ENCODE results near the gene RNU1-3. TPM values are rescaled to one million over a fixed set of nuclear protein-coding genes. Genes with fewer than 3 reads are reported as not detected.
A peak's percentile ranks its signal among the peaks of the same experiment; 100 is the strongest.
"Not testable (repeated sequence)": the region's sequence is repeated elsewhere in the genome, so short reads cannot be mapped to it uniquely, and the experiment has no call there.

Gene RNU1-3
- total and polyA plus RNA-seq, 2 donors from 2014 or later, result 26.8 to 8,605 TPM

DNA sequence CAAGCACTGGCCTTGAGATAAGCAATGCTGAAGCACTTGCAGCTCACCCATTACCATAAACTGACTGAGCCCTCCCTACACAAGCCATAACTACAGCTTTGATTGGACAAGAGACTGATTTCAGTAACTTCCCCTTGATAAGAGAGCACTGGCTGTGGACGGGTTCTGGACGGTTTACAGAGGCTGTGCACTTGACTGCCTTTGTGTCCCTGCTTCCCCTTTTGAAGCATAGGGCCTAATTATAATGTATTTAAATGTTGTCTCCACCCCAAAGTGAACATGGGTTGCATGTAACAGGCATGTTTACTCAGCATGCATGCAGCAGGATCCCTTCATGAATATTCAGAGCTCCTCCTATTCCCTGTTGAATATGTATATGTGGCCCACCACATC lies 8.4 kb upstream of the RNU1-3 start:
- H3K27me3 ChIP-seq (ENCODE audit: control insufficient read depth, insufficient read depth, low read length); H3K27ac ChIP-seq (ENCODE audit: low read depth in 2 of 2, low read length in 2 of 2); H3K9me3 ChIP-seq (ENCODE audit: control insufficient read depth in 2 of 3, insufficient read depth in 1 of 3, low read length in 3 of 3); H3K36me3 ChIP-seq (ENCODE audit: control insufficient read depth in 2 of 3, insufficient read depth in 3 of 3, low read length in 3 of 3); FAIRE-seq; intact Hi-C loops (cut with DNase I); H3K4me3 ChIP-seq (ENCODE audit: low read length in 3 of 3); DNase-seq; H3K4me1 ChIP-seq (ENCODE audit: control insufficient read depth in 2 of 3, insufficient read depth in 2 of 3, low read depth in 1 of 3, low read length in 3 of 3); H3K9ac ChIP-seq (ENCODE audit: low read length in 3 of 3): not testable (repeated sequence)

DNA sequence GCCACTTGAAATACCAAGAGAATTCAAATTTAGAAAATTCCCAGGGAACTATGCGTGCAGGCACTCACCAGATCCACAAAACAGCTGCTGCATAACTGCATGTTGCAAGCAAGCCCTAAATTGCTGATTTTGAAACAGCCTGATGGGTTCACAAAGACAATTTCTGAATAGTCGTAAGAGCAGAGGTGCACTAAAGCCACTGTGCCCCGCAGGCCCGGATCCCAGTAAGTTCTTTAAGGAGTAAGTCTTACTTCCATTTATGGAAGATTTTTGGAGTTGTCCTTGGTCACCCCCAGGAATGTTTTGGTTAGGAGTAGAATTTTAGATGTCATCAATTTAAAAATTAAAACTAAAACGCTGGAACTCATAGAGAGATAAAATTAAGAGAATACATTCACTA lies 7.2 kb upstream of the RNU1-3 start:
- FAIRE-seq; H3K9ac ChIP-seq (ENCODE audit: low read length in 3 of 3); H3K4me3 ChIP-seq (ENCODE audit: low read length in 3 of 3); H3K27ac ChIP-seq (ENCODE audit: low read depth in 2 of 2, low read length in 2 of 2); H3K36me3 ChIP-seq (ENCODE audit: control insufficient read depth in 2 of 3, insufficient read depth in 3 of 3, low read length in 3 of 3); H3K27me3 ChIP-seq (ENCODE audit: control insufficient read depth, insufficient read depth, low read length); H3K9me3 ChIP-seq (ENCODE audit: control insufficient read depth in 2 of 3, insufficient read depth in 1 of 3, low read length in 3 of 3); H3K4me1 ChIP-seq (ENCODE audit: control insufficient read depth in 2 of 3, insufficient read depth in 2 of 3, low read depth in 1 of 3, low read length in 3 of 3); DNase-seq; intact Hi-C loops (cut with DNase I): not testable (repeated sequence)

DNA sequence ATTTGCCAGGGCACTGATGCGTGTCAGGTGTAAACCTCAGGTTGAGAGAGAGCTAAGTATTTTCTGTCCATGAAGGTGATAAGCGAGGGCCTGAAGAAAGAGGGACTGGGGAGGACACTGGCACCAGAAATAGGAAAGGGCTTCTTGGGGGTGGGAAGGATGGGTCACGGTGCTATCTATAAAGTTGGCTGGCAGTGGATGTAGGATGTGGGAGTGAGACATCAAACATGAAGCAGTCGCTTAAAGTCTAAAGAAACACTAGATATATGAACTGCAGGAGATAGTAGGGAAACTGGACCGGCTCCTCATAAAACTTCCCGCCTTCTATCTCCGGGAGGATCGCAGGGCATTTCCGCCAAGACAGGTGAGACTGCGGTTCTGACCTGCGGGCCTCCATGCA lies 912 bp downstream of the RNU1-3 start:
- intact Hi-C loops (cut with DNase I); FAIRE-seq: not testable (repeated sequence)

DNA sequence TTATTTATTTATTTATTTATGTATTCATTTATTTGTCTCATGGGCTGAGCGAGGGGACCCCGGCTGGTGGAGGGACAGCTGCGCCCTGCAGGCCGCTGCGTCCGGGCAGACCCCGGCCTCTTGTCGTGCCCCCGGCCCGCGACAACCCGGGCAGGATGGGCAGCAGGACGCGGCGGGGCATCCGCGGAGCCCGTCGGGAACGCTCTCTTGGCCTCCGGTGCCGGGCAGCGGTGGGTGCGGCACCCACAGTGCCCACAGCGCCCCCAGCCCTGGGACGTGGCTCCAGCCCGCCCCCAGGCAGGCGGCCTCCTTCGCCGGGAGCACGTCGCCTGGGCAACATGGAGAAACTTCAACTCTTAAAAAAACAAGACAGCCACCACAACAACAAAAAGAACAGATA lies 8.5 kb downstream of the RNU1-3 start:
- H3K9ac ChIP-seq (ENCODE audit: low read length in 3 of 3); DNase-seq; H3K27ac ChIP-seq (ENCODE audit: low read depth in 2 of 2, low read length in 2 of 2); H3K9me3 ChIP-seq (ENCODE audit: control insufficient read depth in 2 of 3, insufficient read depth in 1 of 3, low read length in 3 of 3); H3K4me1 ChIP-seq (ENCODE audit: control insufficient read depth in 2 of 3, insufficient read depth in 2 of 3, low read depth in 1 of 3, low read length in 3 of 3); H3K36me3 ChIP-seq (ENCODE audit: control insufficient read depth in 2 of 3, insufficient read depth in 3 of 3, low read length in 3 of 3); FAIRE-seq; H3K27me3 ChIP-seq (ENCODE audit: control insufficient read depth, insufficient read depth, low read length); intact Hi-C loops (cut with DNase I); H3K4me3 ChIP-seq (ENCODE audit: low read length in 3 of 3): not testable (repeated sequence)

More for the DNA sequence above, 912 bp downstream of the RNU1-3 start:
- DNase-seq; H3K27me3 ChIP-seq (ENCODE audit: control insufficient read depth, insufficient read depth, low read length); H3K9me3 ChIP-seq (ENCODE audit: control insufficient read depth in 2 of 3, insufficient read depth in 1 of 3, low read length in 3 of 3); H3K27ac ChIP-seq (ENCODE audit: low read depth in 2 of 2, low read length in 2 of 2); H3K4me3 ChIP-seq (ENCODE audit: low read length in 3 of 3); H3K36me3 ChIP-seq (ENCODE audit: control insufficient read depth in 2 of 3, insufficient read depth in 3 of 3, low read length in 3 of 3); H3K4me1 ChIP-seq (ENCODE audit: control insufficient read depth in 2 of 3, insufficient read depth in 2 of 3, low read depth in 1 of 3, low read length in 3 of 3); H3K9ac ChIP-seq (ENCODE audit: low read length in 3 of 3): not testable (repeated sequence)

DNA sequence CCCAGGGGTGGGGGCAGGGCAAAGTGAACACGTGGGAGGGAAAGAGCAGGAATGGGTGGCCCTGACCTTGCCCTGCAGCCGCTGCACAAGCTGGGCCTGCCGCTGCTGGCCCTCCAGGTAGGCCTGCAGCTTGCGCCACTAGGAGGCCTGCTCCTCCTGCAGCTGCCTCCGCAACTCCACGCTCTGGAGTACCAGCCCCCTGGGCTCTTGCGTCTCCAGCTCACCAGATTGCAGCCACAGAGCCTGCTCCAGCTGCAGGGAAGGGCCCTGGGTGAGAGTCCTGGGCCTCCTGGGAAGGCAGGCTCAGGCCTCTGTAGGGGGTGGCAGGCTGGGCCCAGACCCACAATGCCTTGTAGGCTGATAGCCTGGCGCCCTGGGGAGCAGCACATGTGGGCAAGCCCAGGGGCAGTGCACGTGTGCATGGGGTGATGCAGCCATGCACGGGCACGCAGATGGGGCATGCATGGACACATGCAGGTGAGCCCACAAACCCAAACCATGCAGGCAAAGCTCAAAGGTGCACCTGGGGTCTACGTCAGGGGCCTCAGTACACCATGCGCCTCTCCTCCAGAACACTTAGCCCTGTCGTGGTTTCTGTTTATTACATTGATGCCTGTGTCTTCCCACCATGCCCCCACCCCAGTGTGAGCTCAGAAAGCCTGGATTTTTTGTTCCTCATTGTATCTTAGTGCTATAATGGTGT lies 9.6 kb downstream of the RNU1-3 start:
- H3K9me3 ChIP-seq (ENCODE audit: control insufficient read depth in 2 of 3, insufficient read depth in 1 of 3, low read length in 3 of 3); H3K27ac ChIP-seq (ENCODE audit: low read depth in 2 of 2, low read length in 2 of 2); H3K4me1 ChIP-seq (ENCODE audit: control insufficient read depth in 2 of 3, insufficient read depth in 2 of 3, low read depth in 1 of 3, low read length in 3 of 3); H3K9ac ChIP-seq (ENCODE audit: low read length in 3 of 3); H3K4me3 ChIP-seq (ENCODE audit: low read length in 3 of 3); FAIRE-seq; H3K27me3 ChIP-seq (ENCODE audit: control insufficient read depth, insufficient read depth, low read length); intact Hi-C loops (cut with DNase I); H3K36me3 ChIP-seq (ENCODE audit: control insufficient read depth in 2 of 3, insufficient read depth in 3 of 3, low read length in 3 of 3); DNase-seq: not testable (repeated sequence)

DNA sequence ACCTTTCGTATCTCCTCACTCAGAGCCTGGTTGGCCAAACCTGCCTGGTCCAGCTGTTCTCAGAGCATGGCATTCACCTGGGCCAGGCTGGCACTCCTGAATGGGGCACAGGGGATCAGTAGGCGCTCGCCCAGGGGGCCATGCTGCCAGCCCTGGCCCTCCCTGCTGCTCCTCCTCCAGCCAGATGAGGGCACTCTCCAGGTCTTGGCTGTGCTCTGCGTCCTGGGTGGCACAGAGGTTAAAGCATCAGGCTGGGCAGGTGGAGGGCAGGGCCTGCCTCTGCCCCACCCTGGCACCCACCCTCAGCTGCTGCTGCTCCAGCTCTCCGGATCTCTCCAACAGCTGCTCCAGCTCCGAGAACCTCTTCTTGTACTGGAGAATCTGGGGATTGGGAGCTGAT lies 10.2 kb downstream of the RNU1-3 start:
- DNase-seq; H3K27ac ChIP-seq (ENCODE audit: low read depth in 2 of 2, low read length in 2 of 2); H3K36me3 ChIP-seq (ENCODE audit: control insufficient read depth in 2 of 3, insufficient read depth in 3 of 3, low read length in 3 of 3); FAIRE-seq; H3K27me3 ChIP-seq (ENCODE audit: control insufficient read depth, insufficient read depth, low read length); H3K4me3 ChIP-seq (ENCODE audit: low read length in 3 of 3); intact Hi-C loops (cut with DNase I); H3K4me1 ChIP-seq (ENCODE audit: control insufficient read depth in 2 of 3, insufficient read depth in 2 of 3, low read depth in 1 of 3, low read length in 3 of 3); H3K9me3 ChIP-seq (ENCODE audit: control insufficient read depth in 2 of 3, insufficient read depth in 1 of 3, low read length in 3 of 3); H3K9ac ChIP-seq (ENCODE audit: low read length in 3 of 3): not testable (repeated sequence)

DNA sequence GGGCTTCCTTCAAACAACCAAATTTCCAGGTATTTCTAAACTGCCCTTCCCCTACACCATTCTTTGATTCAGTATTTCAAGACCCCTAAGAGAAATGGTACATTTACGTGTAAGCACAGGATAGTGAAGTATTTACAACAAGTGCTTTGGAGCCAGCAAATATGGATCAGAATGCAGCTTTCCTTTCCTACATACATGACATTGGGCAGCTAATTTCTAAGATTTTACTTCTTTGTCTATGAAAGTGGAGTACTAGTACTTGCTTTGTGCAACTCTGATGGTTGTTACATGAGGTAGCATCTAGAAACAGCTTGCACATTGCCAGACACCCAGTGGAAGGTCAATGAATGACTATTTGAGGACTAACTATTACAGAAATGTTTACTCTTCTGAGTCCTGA lies 15.2 kb downstream of the RNU1-3 start:
- FAIRE-seq; H3K36me3 ChIP-seq (ENCODE audit: control insufficient read depth in 2 of 3, insufficient read depth in 3 of 3, low read length in 3 of 3); H3K9me3 ChIP-seq (ENCODE audit: control insufficient read depth in 2 of 3, insufficient read depth in 1 of 3, low read length in 3 of 3); H3K27ac ChIP-seq (ENCODE audit: low read depth in 2 of 2, low read length in 2 of 2); H3K27me3 ChIP-seq (ENCODE audit: control insufficient read depth, insufficient read depth, low read length); H3K4me3 ChIP-seq (ENCODE audit: low read length in 3 of 3); intact Hi-C loops (cut with DNase I); H3K4me1 ChIP-seq (ENCODE audit: control insufficient read depth in 2 of 3, insufficient read depth in 2 of 3, low read depth in 1 of 3, low read length in 3 of 3); H3K9ac ChIP-seq (ENCODE audit: low read length in 3 of 3): not testable (repeated sequence)
- peak in 1 of 5 donors; percentile 6 for DNase-seq

DNA sequence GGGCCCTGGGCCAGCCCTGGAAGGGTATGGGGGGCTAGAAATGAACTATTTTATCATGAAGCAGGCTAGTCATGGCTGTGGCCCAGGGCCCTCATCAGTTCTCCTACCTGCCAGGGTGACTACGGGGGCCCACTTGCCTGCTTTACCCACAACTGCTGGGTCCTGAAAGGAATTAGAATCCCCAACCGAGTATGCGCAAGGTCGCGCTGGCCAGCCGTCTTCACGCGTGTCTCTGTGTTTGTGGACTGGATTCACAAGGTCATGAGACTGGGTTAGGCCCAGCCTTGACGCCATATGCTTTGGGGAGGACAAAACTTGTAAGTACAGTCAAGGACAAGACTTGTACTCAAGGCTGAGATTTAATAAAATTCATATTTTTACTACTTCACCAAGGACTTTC lies 16.8 kb downstream of the RNU1-3 start:
- H3K36me3 ChIP-seq (ENCODE audit: control insufficient read depth in 2 of 3, insufficient read depth in 3 of 3, low read length in 3 of 3); H3K4me3 ChIP-seq (ENCODE audit: low read length in 3 of 3); H3K27me3 ChIP-seq (ENCODE audit: control insufficient read depth, insufficient read depth, low read length); H3K27ac ChIP-seq (ENCODE audit: low read depth in 2 of 2, low read length in 2 of 2); H3K9me3 ChIP-seq (ENCODE audit: control insufficient read depth in 2 of 3, insufficient read depth in 1 of 3, low read length in 3 of 3); FAIRE-seq; intact Hi-C loops (cut with DNase I); H3K9ac ChIP-seq (ENCODE audit: low read length in 3 of 3); H3K4me1 ChIP-seq (ENCODE audit: control insufficient read depth in 2 of 3, insufficient read depth in 2 of 3, low read depth in 1 of 3, low read length in 3 of 3): not testable (repeated sequence)
- DNase-seq, result peak in 1 of 5 donors; percentile 70

Measured in kidney (tissue), 11 donors.